ENCODE results near the gene TBX5.

Gene TBX5

GRCh38 chr12:114314974-114315720 is 90.8 kb downstream of the TBX5 start:
- no peaks in the 10 kb centered on the region for H3K36me3 ChIP-seq (ENCODE audit: control insufficient read depth, insufficient read depth, low read length)
- no peak overlapping the region for H3K4me3 ChIP-seq (ENCODE audit: low read depth, low read length)
- H3K4me1 ChIP-seq (ENCODE audit: control insufficient read depth, insufficient read depth, low read length), result no peaks in the 10 kb centered on the region
- H3K9ac ChIP-seq (ENCODE audit: low read depth, low read length), result no peak overlapping the region
- H3K9me3 ChIP-seq (ENCODE audit: control insufficient read depth, insufficient read depth, low read length), result no peaks in the 10 kb centered on the region
- H3K27me3 ChIP-seq (ENCODE audit: control insufficient read depth, insufficient read depth, low read length), result no peaks in the 10 kb centered on the region
- no peak overlapping the region for H3K27ac ChIP-seq (ENCODE audit: low read depth, low read length)

GRCh38 chr12:114314403-114314802 is 91.5 kb downstream of the TBX5 start:
- Histone ChIP-seq H3K9me3 (ENCODE audit: control insufficient read depth, insufficient read depth, low read length) (no peaks in the 10 kb centered on the region), H3K9ac (ENCODE audit: low read depth, low read length) (no peak overlapping the region), H3K4me3 (ENCODE audit: low read depth, low read length) (no peak overlapping the region), H3K36me3 (ENCODE audit: control insufficient read depth, insufficient read depth, low read length) (no peaks in the 10 kb centered on the region), H3K4me1 (ENCODE audit: control insufficient read depth, insufficient read depth, low read length) (no peaks in the 10 kb centered on the region), H3K27ac (ENCODE audit: low read depth, low read length) (no peak overlapping the region), H3K27me3 (ENCODE audit: control insufficient read depth, insufficient read depth, low read length) (no peaks in the 10 kb centered on the region)

- Histone ChIP-seq H3K9me3 (ENCODE audit: control insufficient read depth, insufficient read depth, low read length) (no peaks in the 10 kb centered on the region), H3K36me3 (ENCODE audit: control insufficient read depth, insufficient read depth, low read length) (no peaks in the 10 kb centered on the region), H3K27me3 (ENCODE audit: control insufficient read depth, insufficient read depth, low read length) (no peaks in the 10 kb centered on the region), H3K27ac (ENCODE audit: low read depth, low read length) (no peak overlapping the region), H3K4me3 (ENCODE audit: low read depth, low read length) (no peak overlapping the region), H3K9ac (ENCODE audit: low read depth, low read length) (no peak overlapping the region), H3K4me1 (ENCODE audit: control insufficient read depth, insufficient read depth, low read length) (no peaks in the 10 kb centered on the region)
These were observed 92.0 kb downstream of the TBX5 start for GRCh38 chr12:114313910-114314309.

- Histone ChIP-seq H3K27ac (ENCODE audit: low read depth, low read length) (no peak overlapping the region), H3K9ac (ENCODE audit: low read depth, low read length) (no peak overlapping the region), H3K4me1 (ENCODE audit: control insufficient read depth, insufficient read depth, low read length) (no peaks in the 10 kb centered on the region), H3K36me3 (ENCODE audit: control insufficient read depth, insufficient read depth, low read length) (no peaks in the 10 kb centered on the region), H3K27me3 (ENCODE audit: control insufficient read depth, insufficient read depth, low read length) (no peaks in the 10 kb centered on the region), H3K4me3 (ENCODE audit: low read depth, low read length) (no peak overlapping the region), H3K9me3 (ENCODE audit: control insufficient read depth, insufficient read depth, low read length) (no peaks in the 10 kb centered on the region)
These were observed 94.0 kb downstream of the TBX5 start for GRCh38 chr12:114311974-114312373.

- H3K4me3 ChIP-seq (ENCODE audit: low read depth, low read length), result no peak overlapping the region
- no peaks in the 10 kb centered on the region for H3K9me3 ChIP-seq (ENCODE audit: control insufficient read depth, insufficient read depth, low read length)
- H3K27me3 ChIP-seq (ENCODE audit: control insufficient read depth, insufficient read depth, low read length), result no peaks in the 10 kb centered on the region
- H3K36me3 ChIP-seq (ENCODE audit: control insufficient read depth, insufficient read depth, low read length), result no peaks in the 10 kb centered on the region
- H3K9ac ChIP-seq (ENCODE audit: low read depth, low read length), result no peak overlapping the region
- H3K27ac ChIP-seq (ENCODE audit: low read depth, low read length), result no peak overlapping the region
- H3K4me1 ChIP-seq (ENCODE audit: control insufficient read depth, insufficient read depth, low read length), result peaks cover 5% of the 10 kb centered on the region; the same call in 1 of the 2 replicates
These were observed 99.3 kb downstream of the TBX5 start for GRCh38 chr12:114306646-114307045.

GRCh38 chr12:114305446-114305845 is 100.5 kb downstream of the TBX5 start:
- H3K27me3 ChIP-seq (ENCODE audit: control insufficient read depth, insufficient read depth, low read length), result no peaks in the 10 kb centered on the region
- no peaks in the 10 kb centered on the region for H3K36me3 ChIP-seq (ENCODE audit: control insufficient read depth, insufficient read depth, low read length)
- no peak overlapping the region for H3K9ac ChIP-seq (ENCODE audit: low read depth, low read length)
- no peak overlapping the region for H3K4me3 ChIP-seq (ENCODE audit: low read depth, low read length)
- peaks cover 5% of the 10 kb centered on the region; the same call in 1 of the 2 replicates for H3K4me1 ChIP-seq (ENCODE audit: control insufficient read depth, insufficient read depth, low read length)
- H3K9me3 ChIP-seq (ENCODE audit: control insufficient read depth, insufficient read depth, low read length), result no peaks in the 10 kb centered on the region
- H3K27ac ChIP-seq (ENCODE audit: low read depth, low read length), result no peak overlapping the region
